ENCODE measurements around the gene ZNF506. TPM values are rescaled to one million over a fixed set of nuclear protein-coding genes. Genes with fewer than 3 reads are reported as not detected.

Gene ZNF506
- total RNA-seq, 1 donor from 2014 or later: 8.1 TPM

DNA sequence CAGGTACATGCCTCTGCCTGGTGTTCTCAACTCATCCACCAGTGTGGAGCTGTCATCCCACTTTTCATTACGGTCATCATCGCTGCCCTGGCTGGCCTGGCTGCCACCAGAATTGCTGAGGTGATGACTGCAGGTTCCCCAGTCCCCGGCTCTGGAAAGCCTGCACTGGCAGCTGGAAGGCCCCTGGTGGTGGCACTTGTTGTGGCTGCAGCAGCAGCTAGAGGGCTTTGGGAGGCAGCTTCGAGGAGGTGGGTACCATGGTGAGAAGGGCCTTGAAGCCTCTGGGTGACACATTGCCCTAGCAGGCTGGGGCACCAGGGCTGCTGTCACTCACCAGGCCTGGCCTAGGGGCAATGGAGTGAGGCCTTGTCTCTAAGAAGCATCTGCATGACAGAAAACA, 63.4 kb downstream of the ZNF506 start:
- H3K36me3 Mint-ChIP-seq (ENCODE audit: low read depth): no peaks in the 10 kb centered on the region
- H3K4me1 Mint-ChIP-seq (ENCODE audit: low read depth): no peaks in the 10 kb centered on the region
- no peaks in the 10 kb centered on the region for H3K27me3 Mint-ChIP-seq (ENCODE audit: low read depth)
- no peak for TF ChIP-seq CTCF (IDR thresholded peaks at IDR 0.05)
- DNase-seq (ENCODE audit: low spot score): no peak
- H3K27ac Mint-ChIP-seq (ENCODE audit: unreplicated experiment): no peak overlapping the region
- peaks cover 5% of the 10 kb centered on the region for H3K9me3 Mint-ChIP-seq (ENCODE audit: low read depth)
- no peak overlapping the region for H3K4me3 Mint-ChIP-seq (ENCODE audit: unreplicated experiment)

DNA sequence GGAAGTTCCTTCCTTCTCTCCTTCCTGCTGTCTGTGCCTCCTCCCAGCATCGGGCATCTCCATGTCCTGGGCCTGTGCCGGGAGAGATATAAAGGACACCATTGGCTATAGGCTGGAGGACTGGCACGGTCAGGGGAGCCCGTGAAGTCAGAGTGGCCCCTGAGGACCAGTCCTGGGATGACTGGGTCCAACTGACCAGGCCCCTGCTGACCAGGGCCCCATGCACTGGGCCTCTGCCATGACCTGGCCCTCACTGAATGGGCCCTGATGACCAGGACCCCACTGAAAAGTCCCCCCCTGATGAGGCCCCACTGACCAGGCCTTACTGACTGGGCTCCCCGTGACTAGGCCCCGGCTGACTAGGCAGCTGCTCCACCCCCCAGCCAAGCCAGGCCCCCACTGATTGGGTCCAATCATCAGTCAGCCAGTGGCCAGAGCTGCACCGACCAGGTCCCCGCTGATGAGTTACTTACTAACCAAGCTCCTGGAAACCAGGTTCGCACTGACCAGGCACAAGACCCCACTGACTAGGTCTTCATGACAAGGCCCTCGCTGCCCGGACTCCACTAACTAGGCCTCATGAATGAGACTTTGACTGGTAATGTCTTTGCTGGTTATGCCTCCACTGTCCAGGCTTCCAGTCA, 68.7 kb downstream of the ZNF506 start:
- no peak overlapping the region for H3K27ac Mint-ChIP-seq (ENCODE audit: unreplicated experiment)
- no peaks in the 10 kb centered on the region for H3K4me1 Mint-ChIP-seq (ENCODE audit: low read depth)
- TF ChIP-seq CTCF (IDR thresholded peaks at IDR 0.05): no peak
- H3K27me3 Mint-ChIP-seq (ENCODE audit: low read depth): no peaks in the 10 kb centered on the region
- H3K36me3 Mint-ChIP-seq (ENCODE audit: low read depth): no peaks in the 10 kb centered on the region
- no peak for DNase-seq (ENCODE audit: low spot score)
- peaks cover 8% of the 10 kb centered on the region for H3K9me3 Mint-ChIP-seq (ENCODE audit: low read depth)
- no peak overlapping the region for H3K4me3 Mint-ChIP-seq (ENCODE audit: unreplicated experiment)

- no peaks in the 10 kb centered on the region for H3K36me3 Mint-ChIP-seq (ENCODE audit: low read depth)
- TF ChIP-seq CTCF (IDR thresholded peaks at IDR 0.05): no peak
- DNase-seq (ENCODE audit: low spot score): no peak
- H3K4me1 Mint-ChIP-seq (ENCODE audit: low read depth): no peaks in the 10 kb centered on the region
- H3K4me3 Mint-ChIP-seq (ENCODE audit: unreplicated experiment): no peak overlapping the region
- no peak overlapping the region for H3K27ac Mint-ChIP-seq (ENCODE audit: unreplicated experiment)
- H3K9me3 Mint-ChIP-seq (ENCODE audit: low read depth): peaks cover 8% of the 10 kb centered on the region
- H3K27me3 Mint-ChIP-seq (ENCODE audit: low read depth): no peaks in the 10 kb centered on the region
These were observed 69.7 kb downstream of the ZNF506 start for GRCh38 chr19:19751846-19752245.

GRCh38 chr19:19750842-19751790, 70.4 kb downstream of the ZNF506 start:
- no peak for DNase-seq (ENCODE audit: low spot score)

More at GRCh38 chr19:19750842-19751790, 70.4 kb downstream of the ZNF506 start:
- Mint-ChIP-seq H3K4me1 (ENCODE audit: low read depth) (no peaks in the 10 kb centered on the region), H3K36me3 (ENCODE audit: low read depth) (no peaks in the 10 kb centered on the region), H3K4me3 (ENCODE audit: unreplicated experiment) (no peak overlapping the region), H3K9me3 (ENCODE audit: low read depth) (peaks cover 8% of the 10 kb centered on the region), H3K27me3 (ENCODE audit: low read depth) (no peaks in the 10 kb centered on the region), H3K27ac (ENCODE audit: unreplicated experiment) (no peak overlapping the region)
- TF ChIP-seq CTCF (IDR thresholded peaks at IDR 0.05): no peak
